Esophagus squamous epithelium (tissue), 5 donors: ENCODE results near the gene SPTAN1. TPM values are rescaled to one million over a fixed set of nuclear protein-coding genes. Genes with fewer than 3 reads are reported as not detected.
"Not testable (repeated sequence)": the region's sequence is repeated elsewhere in the genome, so short reads cannot be mapped to it uniquely, and the experiment has no call there.

Experiments
- DNase-seq: peaks from one replicate; lab custom pipeline; 2025; lab: John Stamatoyannopoulos, UW
- H3K27ac ChIP-seq, 4 donors: fragments of 200-600 bp; sonication (generic); one replicate each; pipeline ENCODE4 v1.5.1; 2016 to 2019; ENCODE audit warnings: mild to moderate bottlenecking in 1 of 4
- H3K27me3 ChIP-seq, 4 donors: fragments of 200-600 bp; sonication (generic); 1 replicate in 3 of 4; 2 replicates in 1 of 4; pipeline versions ENCODE4 v1.5.1 to v1.6.0; 2017 to 2021; ENCODE audit warnings: antibody characterized with exemption in 1 of 4
- H3K36me3 ChIP-seq, 3 donors: fragments of 200-600 bp; sonication (generic); one replicate each; pipeline ENCODE4 v1.5.1; 2016 to 2019
- H3K4me1 ChIP-seq, 3 donors: fragments of 200-600 bp; sonication (generic); one replicate each; pipeline ENCODE4 v1.5.1; 2017 to 2019
- H3K4me3 ChIP-seq, 4 donors: fragments of 200-600 bp; sonication (generic); 1 replicate in 3 of 4; 2 replicates in 1 of 4; pipeline ENCODE4 v1.5.1; 2016 to 2019; ENCODE audit warnings: mild to moderate bottlenecking in 2 of 4, moderate library complexity in 1 of 4
- H3K9me3 ChIP-seq, 3 donors: fragments of 200-600 bp; sonication (generic); one replicate each; pipeline ENCODE4 v1.5.1; 2016 to 2019
- CTCF ChIP-seq, 6 experiments: fragments of 450-650 bp in 4 of 6; fragments of 200-600 bp in 2 of 6; sonication (generic) in 2 of 6; IDR thresholded peaks; one replicate each; pipeline ENCODE4 v1.5.1; 2016 to 2019; ENCODE audit warnings: antibody characterized with exemption in 6 of 6, mild to moderate bottlenecking in 4 of 6, moderate library complexity in 4 of 6
- POLR2A ChIP-seq, 4 donors: fragments of 450-650 bp; IDR thresholded peaks; one replicate each; pipeline ENCODE4 v1.6.1; 2017; ENCODE audit warnings: antibody characterized with exemption in 4 of 4, mild to moderate bottlenecking in 4 of 4, moderate library complexity in 3 of 4
- WGBS, 2 donors: methylation state at CpG; one replicate each; pipeline ENCODE4 v1.1.5; 2018; 5-methylcytosine and 5-hydroxymethylcytosine counted together
- intact Hi-C: fragments of 100-400 bp; cut with DNase I; formaldehyde crosslinking; loops from one replicate; pipeline ENCODE4 v1.15.0; 2022
- total RNA-seq, 4 donors: library from RNA; depleted of rRNA; stranded (reverse); fragments of >200 nt; gene quantifications; one replicate each; pipeline ENCODE4 v1.1.0, GENCODE V29; 2016
- donor health status: DM: yes; HTN: yes; CAD: no.

Gene SPTAN1
- 100 to 1,000 TPM in 3 of 4 donors, 10 to 100 TPM in 1; 97.8 to 233 (median 160) TPM for total RNA-seq

- H3K4me1 ChIP-seq, result peaks cover 29 to 62% (median 54%) of the 10 kb centered on the region in 3 donors
- H3K9me3 ChIP-seq, result no peaks in the 10 kb centered on the region
- no peaks in the 10 kb centered on the region for H3K36me3 ChIP-seq
- TF ChIP-seq CTCF (IDR thresholded peaks at IDR 0.05), result peak in 2 of 6 experiments; percentile 19 to 28
- TF ChIP-seq POLR2A (IDR thresholded peaks at IDR 0.05), result peak; percentile 42 to 99 (median 93)
- intact Hi-C loops, result no loop called here
- H3K4me3 ChIP-seq, result peak within 1 kb of the TSS; percentile 70 to 97 (median 84)
- H3K27me3 ChIP-seq, result no peaks in the 10 kb centered on the region
- H3K27ac ChIP-seq, result peak within 1 kb of the TSS; percentile 91 to 99 (median 96)
- WGBS, 2 donors, result no CpG with 5 or more reads among the region's 81 CpGs
- peak; percentile 63 for DNase-seq
Observed at GRCh38 chr9:128552153-128552743, at the start of gene SPTAN1. TSS of gene SPTAN1 (plus strand) at chr9:128552587. CDS start at chr9:128566741, 14,154 bp downstream.

DNA sequence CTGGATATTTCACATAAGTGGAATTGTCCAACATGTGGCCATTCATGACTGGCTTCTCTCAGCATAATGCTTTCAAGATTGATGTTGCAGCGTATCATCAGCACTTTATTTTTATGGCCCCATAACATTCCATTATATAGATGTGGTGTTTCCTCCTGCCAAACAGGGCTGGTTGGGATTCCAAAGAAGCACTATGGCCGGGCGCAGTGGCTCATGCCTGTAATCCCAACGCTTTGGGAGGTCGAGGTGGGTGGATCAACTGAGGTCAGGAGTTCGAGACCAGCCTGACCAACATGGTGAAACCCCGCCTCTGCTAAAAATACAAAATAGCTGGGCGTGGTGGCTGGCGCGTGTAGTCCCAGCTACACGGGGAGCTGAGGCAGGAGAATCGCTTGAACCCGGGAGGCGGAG lies 49.0 kb upstream of the SPTAN1 start:
- Histone ChIP-seq H3K4me3 (peak overlapping the region in 3 of 4 donors; percentile 88 to 97 (median 90)), H3K36me3 (peaks cover 0 to 41% (median 7%) of the 10 kb centered on the region in 3 donors), H3K4me1 (peaks cover 17 to 37% (median 19%) of the 10 kb centered on the region in 3 donors), H3K27ac (peak overlapping the region; percentile 85 to 96 (median 94))
- intact Hi-C loops, H3K27me3 ChIP-seq, DNase-seq, H3K9me3 ChIP-seq: not testable (repeated sequence)
- 27 to 42% methylated on average over 1 to 8 of the region's 14 CpGs for WGBS, 2 donors

DNA sequence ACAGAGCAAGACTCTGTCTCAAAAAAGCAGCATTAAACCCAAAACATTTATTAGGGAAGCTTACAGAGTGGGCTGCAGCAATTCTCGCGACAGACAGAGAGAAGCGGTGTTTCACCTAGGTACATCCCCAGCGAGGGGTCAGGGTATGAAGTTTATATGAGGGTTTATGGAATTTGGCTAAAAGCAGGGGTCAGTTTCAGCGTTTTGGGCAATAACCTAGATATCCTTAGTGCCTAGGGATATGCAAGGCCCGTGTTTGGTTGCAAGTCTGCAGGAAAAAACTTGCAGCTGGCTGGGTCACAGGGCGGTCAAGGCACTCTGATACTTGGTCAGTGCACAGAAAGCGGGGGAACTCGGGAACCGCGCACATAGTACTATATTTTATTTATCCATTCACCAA lies 48.5 kb upstream of the SPTAN1 start:
- TF ChIP-seq POLR2A (IDR thresholded peaks at IDR 0.05) (no peak), CTCF (IDR thresholded peaks at IDR 0.05) (no peak)
- Histone ChIP-seq H3K27ac (peak overlapping the region; percentile 85 to 96 (median 94)), H3K4me1 (peaks cover 17 to 37% (median 19%) of the 10 kb centered on the region in 3 donors), H3K9me3 (no peaks in the 10 kb centered on the region), H3K36me3 (peaks cover 0 to 40% (median 4%) of the 10 kb centered on the region in 3 donors), H3K4me3 (peak overlapping the region; percentile 56 to 97 (median 89)), H3K27me3 (no peaks in the 10 kb centered on the region)
- intact Hi-C loops, result no loop called here
- no peak for DNase-seq
- 14 to 16% methylated on average over 11 of the region's 11 CpGs for WGBS, 2 donors

GRCh38 chr9:128504485-128505413 lies 47.6 kb upstream of the SPTAN1 start, which contains the start of gene GLE1:
TSS of gene GLE1 (plus strand) at chr9:128504719. CDS start at chr9:128504806, 87 bp downstream.
- no peaks in the 10 kb centered on the region for H3K27me3 ChIP-seq
- 0 to 1% methylated on average over 26 to 34 of the region's 64 CpGs for WGBS, 2 donors
- peak; percentile 47 for DNase-seq
- peak within 1 kb of the TSS; percentile 85 to 96 (median 94) for H3K27ac ChIP-seq
- peaks cover 0 to 40% (median 9%) of the 10 kb centered on the region in 3 donors for H3K36me3 ChIP-seq
- no peaks in the 10 kb centered on the region for H3K9me3 ChIP-seq
- H3K4me1 ChIP-seq, result peaks cover 17 to 37% (median 19%) of the 10 kb centered on the region in 3 donors
- H3K4me3 ChIP-seq, result peak within 1 kb of the TSS; percentile 56 to 97 (median 89)
- intact Hi-C loops, result no loop called here
- peak in 3 of 4 donors; percentile 67 to 88 (median 79) for TF ChIP-seq POLR2A (IDR thresholded peaks at IDR 0.05)
- TF ChIP-seq CTCF (IDR thresholded peaks at IDR 0.05), result peak in 1 of 6 experiments; percentile 37

- no peaks in the 10 kb centered on the region for H3K27me3 ChIP-seq
- H3K27ac ChIP-seq, result peak overlapping the region; percentile 85 to 96 (median 94)
- peak overlapping the region; percentile 56 to 97 (median 89) for H3K4me3 ChIP-seq
- H3K9me3 ChIP-seq, result no peaks in the 10 kb centered on the region
- no peak for DNase-seq
- intact Hi-C loops, result no loop called here
- peaks cover 17 to 37% (median 19%) of the 10 kb centered on the region in 3 donors for H3K4me1 ChIP-seq
- WGBS, 2 donors, result 8 to 19% methylated on average over 6 of the region's 6 CpGs
- H3K36me3 ChIP-seq, result peaks cover 0 to 40% (median 13%) of the 10 kb centered on the region in 3 donors
- TF ChIP-seq CTCF (IDR thresholded peaks at IDR 0.05), result no peak
- no peak for TF ChIP-seq POLR2A (IDR thresholded peaks at IDR 0.05)
Observed at GRCh38 chr9:128505414-128505765, 47.0 kb upstream of the SPTAN1 start.

DNA sequence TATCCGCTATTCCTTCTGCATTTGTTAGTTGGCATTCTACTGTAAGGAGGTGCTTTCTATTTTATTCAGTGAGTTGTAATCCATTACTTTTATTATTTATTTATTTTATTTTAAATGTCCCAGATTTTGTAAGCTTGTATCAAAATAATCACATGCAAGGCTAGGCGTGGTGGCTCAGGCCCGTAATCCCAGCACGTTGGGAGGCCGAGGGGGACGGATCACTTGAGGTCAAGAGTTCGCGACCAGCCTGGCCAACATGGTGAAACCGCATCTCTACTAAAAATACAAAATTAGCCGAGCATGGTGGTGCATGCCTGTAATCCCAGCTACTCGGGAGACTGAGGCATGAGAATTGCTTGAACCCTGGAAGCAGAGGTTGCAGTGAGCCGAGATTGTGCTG lies 46.5 kb upstream of the SPTAN1 start:
- DNase-seq, H3K27ac ChIP-seq, H3K4me3 ChIP-seq, H3K27me3 ChIP-seq, H3K9me3 ChIP-seq, intact Hi-C loops: not testable (repeated sequence)
- Histone ChIP-seq H3K4me1 (peaks cover 17 to 37% (median 19%) of the 10 kb centered on the region in 3 donors), H3K36me3 (peaks cover 0 to 40% (median 18%) of the 10 kb centered on the region in 3 donors)
- WGBS, 2 donors, result 65 to 76% methylated on average over 12 of the region's 12 CpGs
